HepG2 (cell line): Measurements from ENCODE around the gene NKAIN2. TPM values are rescaled to one million over a fixed set of nuclear protein-coding genes. Genes with fewer than 3 reads are reported as not detected.

Experiments used
- ATAC-seq: fragments of 200-7000 bp; cut with Tn5 transposase; 3 replicates; pipeline ENCODE4 v1.9.1; 2020; ENCODE audit warnings: mild to moderate bottlenecking, moderate library complexity
- BruUV-seq: library from RNA; stranded (reverse); fragments of 400-500 nt; replicated peaks from 2 replicates; lab custom pipeline; 2021; lab: Mats Ljungman, UMichigan
- CTCF ChIA-PET: fragments of 300-600 bp; formaldehyde crosslinking; extraction: SDS; loops from one replicate; lab custom pipeline; 2021; ENCODE audit warnings: low total read pairs, inconsistent platforms, low intra/inter-chr PET ratio; lab: Yijun Ruan, JAX
- POLR2A ChIA-PET: fragments of 350-600 bp; sonication (Branson Sonifier 250); formaldehyde crosslinking; loops from one replicate; lab custom pipeline; 2020; ENCODE audit warnings: antibody characterized with exemption, inconsistent platforms; lab: Yijun Ruan, JAX
- DNase-seq: peaks from one replicate; pipeline ENCODE4 v3.0.0-alpha.2; 2015; ENCODE audit warnings: low spot score
- FAIRE-seq: peaks from 3 replicates; lab custom pipeline; 2011; peaks lifted over from hg19 to GRCh38; lab: Jason Lieb, UNC
- H2AFZ ChIP-seq: one replicate; pipeline ENCODE4 v1.6.1; 2011; ENCODE audit warnings: low read length, inconsistent platforms
- H3K27ac ChIP-seq: fragments of 300-600 bp; 3 replicates; pipeline ENCODE4 v1.8.0; 2011; ENCODE audit warnings: mixed run types, mild to moderate bottlenecking, mixed read lengths, low read length, inconsistent platforms; ENCODE audit not compliant: insufficient read depth; ENCODE audit errors: extremely low read length
- H3K27me3 ChIP-seq, 2 experiments: fragments of 200-600 bp in 1 of 2; 2 replicates in 1 of 2; 3 replicates in 1 of 2; pipeline versions ENCODE4 v1.6.0 to v1.8.0; 2011; ENCODE audit warnings: low read length in 2 of 2, mild to moderate bottlenecking in 2 of 2, moderate library complexity in 2 of 2, inconsistent platforms in 1 of 2; ENCODE audit not compliant: insufficient read depth in 2 of 2, control insufficient read depth in 1 of 2
- H3K36me3 ChIP-seq, 2 experiments: fragments of 200-600 bp in 1 of 2; replicated peaks in 1 of 2; 2 replicates in 1 of 2; 3 replicates in 1 of 2; pipeline versions ENCODE4 v1.5.1 to v1.8.0; 2011; ENCODE audit warnings: low read length in 2 of 2, inconsistent platforms in 1 of 2; ENCODE audit not compliant: insufficient read depth in 2 of 2, control insufficient read depth in 1 of 2
- H3K4me1 ChIP-seq: 2 replicates; pipeline ENCODE4 v1.5.1; 2012; ENCODE audit warnings: low read length, inconsistent platforms; ENCODE audit not compliant: insufficient read depth
- H3K4me2 ChIP-seq: 2 replicates; pipeline ENCODE4 v1.6.0; 2011; ENCODE audit warnings: low read depth, low read length, inconsistent platforms
- H3K4me3 ChIP-seq, 3 experiments: fragments of 200-600 bp in 1 of 3; sonication (generic), shearing (Covaris generic) in 1 of 3; replicated peaks in 1 of 3; 2 replicates each; pipeline ENCODE4 v1.5.1; 2011 to 2016; ENCODE audit warnings: low read length in 3 of 3, inconsistent platforms in 2 of 3, low read depth in 2 of 3, mild to moderate bottlenecking in 2 of 3, control low read depth in 1 of 3, mixed read lengths in 1 of 3; ENCODE audit not compliant: insufficient read depth in 1 of 3
- H3K79me2 ChIP-seq: one replicate; pipeline ENCODE4 v1.6.1; 2011; ENCODE audit warnings: low read length, inconsistent platforms; ENCODE audit not compliant: insufficient read depth
- H3K9ac ChIP-seq: 2 replicates; pipeline ENCODE4 v1.6.0; 2011; ENCODE audit warnings: mild to moderate bottlenecking, low read depth, low read length, inconsistent platforms; ENCODE audit not compliant: insufficient read depth
- H3K9me3 ChIP-seq: 2 replicates; pipeline ENCODE4 v1.5.1; 2012; ENCODE audit warnings: mild to moderate bottlenecking, low read length
- H4K20me1 ChIP-seq: 2 replicates; pipeline ENCODE4 v1.6.0; 2011; ENCODE audit warnings: inconsistent platforms, mild to moderate bottlenecking, low read length, moderate library complexity; ENCODE audit not compliant: insufficient read depth
- E2F1 ChIP-seq: sonication (generic); formaldehyde crosslinking; IDR thresholded peaks from 2 replicates; pipeline ENCODE4 v1.5.0; 2020; ENCODE audit warnings: missing genetic modification reagents
- GABPA ChIP-seq, 2 experiments: IDR thresholded peaks; 2 replicates each; pipeline ENCODE4 v1.6.1; 2011 to 2016; ENCODE audit warnings: low read depth in 2 of 2, low read length in 1 of 2, missing biosample characterization in 1 of 2, missing genetic modification characterization in 1 of 2
- HCFC1 ChIP-seq: fragments of 150-350 bp; IDR thresholded peaks from 2 replicates; pipeline ENCODE4 v1.6.1; 2014; ENCODE audit warnings: low read depth, low read length
- HMGXB4 ChIP-seq, 2 experiments: sonication (generic) in 1 of 2; formaldehyde crosslinking in 1 of 2; IDR thresholded peaks; 2 replicates each; pipeline versions ENCODE4 v1.4.0 to v1.6.1; 2018 to 2020; ENCODE audit warnings: missing genetic modification reagents in 2 of 2, borderline replicate concordance in 1 of 2, low read depth in 1 of 2, mild to moderate bottlenecking in 1 of 2, missing biosample characterization in 1 of 2
- RARG ChIP-seq: sonication (generic); formaldehyde crosslinking; IDR thresholded peaks from 2 replicates; pipeline ENCODE4 v1.4.0; 2020; ENCODE audit warnings: low read depth, mild to moderate bottlenecking, missing genetic modification reagents
- TBP ChIP-seq: sonication (generic); formaldehyde crosslinking; IDR thresholded peaks from 2 replicates; pipeline ENCODE4 v1.5.0; 2020; ENCODE audit warnings: missing genetic modification reagents
- ZBED4 ChIP-seq: sonication (generic); formaldehyde crosslinking; IDR thresholded peaks from 2 replicates; pipeline ENCODE4 v1.4.0; 2020; ENCODE audit warnings: missing genetic modification reagents, borderline replicate concordance
- ZNF17 ChIP-seq: sonication (generic); formaldehyde crosslinking; IDR thresholded peaks from 2 replicates; pipeline ENCODE4 v1.5.0; 2020; ENCODE audit warnings: mild to moderate bottlenecking, missing genetic modification reagents
- ZNF180 ChIP-seq: sonication (generic); formaldehyde crosslinking; IDR thresholded peaks from 2 replicates; pipeline ENCODE4 v1.4.0; 2020; ENCODE audit warnings: low read depth, missing genetic modification reagents, borderline replicate concordance
- ZNF367 ChIP-seq: sonication (generic); formaldehyde crosslinking; IDR thresholded peaks from 2 replicates; pipeline ENCODE4 v1.4.0; 2020; ENCODE audit warnings: missing genetic modification reagents, borderline replicate concordance
- ZNF557 ChIP-seq: sonication (generic); formaldehyde crosslinking; IDR thresholded peaks from 2 replicates; pipeline ENCODE4 v1.4.0; 2020; ENCODE audit warnings: missing genetic modification reagents
- ZNF878 ChIP-seq: sonication (generic); formaldehyde crosslinking; IDR thresholded peaks from 2 replicates; pipeline ENCODE4 v1.8.1; 2023; ENCODE audit warnings: mild to moderate bottlenecking, missing genetic modification reagents, moderate library complexity
- ZNF879 ChIP-seq: sonication (generic); formaldehyde crosslinking; IDR thresholded peaks from 2 replicates; pipeline ENCODE4 v1.8.1; 2023; ENCODE audit warnings: missing genetic modification reagents
- ZUFSP ChIP-seq: sonication (generic); formaldehyde crosslinking; IDR thresholded peaks from 2 replicates; pipeline ENCODE4 v1.9.0; 2021; ENCODE audit warnings: missing genetic modification reagents, mild to moderate bottlenecking, borderline replicate concordance
- WGBS: methylation state at CpG from one replicate; pipeline ENCODE4 v1.1.6; 2017; ENCODE audit warnings: low lambda C conversion rate; 5-methylcytosine and 5-hydroxymethylcytosine counted together
- in situ Hi-C: cut with HindIII; loops from 2 replicates; pipeline ENCODE4 v1.10.0; 2017; ENCODE audit warnings: low pct_unique_long_range_greater_than_20kb; ENCODE audit not compliant: extremely low pct_ligation_motif_present
- intact Hi-C: fragments of 100-400 bp; cut with micrococcal nuclease; formaldehyde crosslinking; loops from one replicate; pipeline ENCODE4 v1.10.0; 2022; ENCODE audit not compliant: unreplicated experiment
- polyA plus RNA-seq, 8 experiments: library from polyadenylated mRNA; depleted of rRNA in 3 of 8; stranded (reverse) in 7 of 8; unstranded in 1 of 8; fragments of >200 nt; fragmentation: Illumina TruSeq in 4 of 8; extraction: Trizol in 4 of 8; gene quantifications; 2 replicates each; pipeline versions ENCODE4 v1.2.1 to v1.2.3, GENCODE V29; 2011 to 2016; ENCODE audit warnings: low read depth in 4 of 8, missing spikeins in 1 of 8, mixed read lengths in 1 of 8; ENCODE audit not compliant: insufficient read depth in 1 of 8
- total RNA-seq, 5 experiments: library from RNA; depleted of rRNA; stranded (reverse); fragments of >200 nt; fragmentation: Illumina TruSeq; extraction: Trizol; gene quantifications; 2 replicates each; pipeline ENCODE4 v1.2.3, GENCODE V29; 2016; ENCODE audit warnings: low read depth in 1 of 5
- TF ChIP-seq, protein P1 (sequence below): sonication (generic); formaldehyde crosslinking; IDR thresholded peaks from 2 replicates; pipeline ENCODE4 v1.8.0; 2023; ENCODE audit warnings: mild to moderate bottlenecking, missing genetic modification reagents

The NKAIN2 gene
- total and polyA plus RNA-seq, 2 of the 13 experiments (the other 11 are each of a cell fraction or from before 2014, with no cell fraction given) = not detected

DNA sequence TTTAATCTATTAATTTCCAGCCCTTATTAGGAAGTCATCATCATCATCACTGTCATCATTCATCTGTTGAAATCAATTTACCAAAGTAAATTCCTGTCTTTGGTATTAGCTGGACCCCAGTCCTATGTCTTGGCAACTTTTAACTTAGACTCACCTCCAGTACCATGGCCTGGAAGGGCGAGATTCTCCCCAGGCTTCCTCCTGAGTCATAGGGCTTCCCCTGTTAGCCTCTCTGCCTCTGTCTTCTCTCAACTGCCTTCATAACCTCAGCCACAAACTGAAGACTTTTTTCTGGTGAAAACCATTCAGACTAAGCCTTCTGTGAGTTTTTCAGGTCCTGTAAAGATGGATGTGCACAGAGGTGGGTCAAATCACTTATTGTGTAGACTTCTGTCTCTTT, 95.0 kb downstream of the NKAIN2 start:
- no peak overlapping the region for H3K4me3 ChIP-seq
- intact Hi-C loops (no loop called here), in situ Hi-C loops (no loop called here)
- no peaks in the 10 kb centered on the region for H3K36me3 ChIP-seq
- no peak overlapping the region for H3K9ac ChIP-seq
- no peak overlapping the region for H2AFZ ChIP-seq
- no peaks in the 10 kb centered on the region for H3K79me2 ChIP-seq
- ChIA-PET POLR2A (no interaction called here), CTCF (no interaction called here)
- no peak for FAIRE-seq
- H3K27ac ChIP-seq = no peak overlapping the region
- H3K27me3 ChIP-seq = no peaks in the 10 kb centered on the region
- WGBS = 0% methylated on average over 1 of the region's 1 CpG
- BruUV-seq = no TSS peak
- H3K4me2 ChIP-seq = no peak overlapping the region
- ATAC-seq = no peak
- H3K4me1 ChIP-seq = no peaks in the 10 kb centered on the region
- no peaks in the 10 kb centered on the region for H4K20me1 ChIP-seq
- no peak for DNase-seq
- no peaks in the 10 kb centered on the region for H3K9me3 ChIP-seq
- TF ChIP-seq HMGXB4 (CRISPR knock-in tag; IDR thresholded peaks at IDR 0.05; ENCODE audit: borderline replicate concordance in 1 of 2, low read depth in 1 of 2) = no peak
- TF ChIP-seq, protein P1, sequence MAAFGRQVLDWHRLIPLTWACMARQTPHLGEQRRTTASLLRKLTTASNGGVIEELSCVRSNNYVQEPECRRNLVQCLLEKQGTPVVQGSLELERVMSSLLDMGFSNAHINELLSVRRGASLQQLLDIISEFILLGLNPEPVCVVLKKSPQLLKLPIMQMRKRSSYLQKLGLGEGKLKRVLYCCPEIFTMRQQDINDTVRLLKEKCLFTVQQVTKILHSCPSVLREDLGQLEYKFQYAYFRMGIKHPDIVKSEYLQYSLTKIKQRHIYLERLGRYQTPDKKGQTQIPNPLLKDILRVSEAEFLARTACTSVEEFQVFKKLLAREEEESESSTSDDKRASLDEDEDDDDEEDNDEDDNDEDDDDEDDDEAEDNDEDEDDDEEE = no peak
- TF ChIP-seq ZNF367 = no peak
- no peak for TF ChIP-seq ZNF17 (CRISPR knock-in tag)
- TF ChIP-seq ZNF879 = no peak
- TF ChIP-seq ZUFSP (CRISPR knock-in tag) = no peak
- TF ChIP-seq ZBED4 = no peak
- no peak for TF ChIP-seq GABPA (IDR thresholded peaks at IDR 0.05; ENCODE audit: low read depth, low read length)
- TF ChIP-seq GABPA (CRISPR knock-in tag; IDR thresholded peaks at IDR 0.05; ENCODE audit: low read depth) = no peak
- no peak for TF ChIP-seq ZNF878 (CRISPR knock-in tag)
- no peak for TF ChIP-seq RARG (CRISPR knock-in tag)
- TF ChIP-seq E2F1 (CRISPR knock-in tag) = no peak
- TF ChIP-seq ZNF180 = no peak
- no peak for TF ChIP-seq TBP
- no peak for TF ChIP-seq ZNF557 (CRISPR knock-in tag)
- TF ChIP-seq HCFC1 = no peak
